ENCODE data around the gene KLF5.
A peak's percentile ranks its signal among the peaks of the same experiment; 100 is the strongest.

KLF5 gene

DNA sequence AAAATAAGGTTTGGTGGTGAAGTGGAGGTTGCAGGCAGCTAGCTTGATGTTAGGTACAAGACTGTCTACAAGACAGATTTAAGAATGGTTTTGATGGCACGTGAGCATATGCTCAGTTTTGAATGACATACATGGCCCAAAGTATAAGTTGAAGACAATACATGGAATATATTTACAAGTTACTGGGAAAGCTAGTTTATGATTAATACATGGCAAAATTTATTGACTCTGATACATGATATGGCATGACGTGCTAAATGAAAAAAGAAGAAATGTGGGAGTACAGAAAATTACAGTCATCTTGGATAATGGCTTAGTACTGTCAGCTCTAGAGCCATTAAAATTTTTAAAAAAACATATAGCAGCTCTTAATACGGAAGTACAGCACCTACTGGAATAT is 4.4 kb downstream of the KLF5 start:
- TF ChIP-seq, protein P1, sequence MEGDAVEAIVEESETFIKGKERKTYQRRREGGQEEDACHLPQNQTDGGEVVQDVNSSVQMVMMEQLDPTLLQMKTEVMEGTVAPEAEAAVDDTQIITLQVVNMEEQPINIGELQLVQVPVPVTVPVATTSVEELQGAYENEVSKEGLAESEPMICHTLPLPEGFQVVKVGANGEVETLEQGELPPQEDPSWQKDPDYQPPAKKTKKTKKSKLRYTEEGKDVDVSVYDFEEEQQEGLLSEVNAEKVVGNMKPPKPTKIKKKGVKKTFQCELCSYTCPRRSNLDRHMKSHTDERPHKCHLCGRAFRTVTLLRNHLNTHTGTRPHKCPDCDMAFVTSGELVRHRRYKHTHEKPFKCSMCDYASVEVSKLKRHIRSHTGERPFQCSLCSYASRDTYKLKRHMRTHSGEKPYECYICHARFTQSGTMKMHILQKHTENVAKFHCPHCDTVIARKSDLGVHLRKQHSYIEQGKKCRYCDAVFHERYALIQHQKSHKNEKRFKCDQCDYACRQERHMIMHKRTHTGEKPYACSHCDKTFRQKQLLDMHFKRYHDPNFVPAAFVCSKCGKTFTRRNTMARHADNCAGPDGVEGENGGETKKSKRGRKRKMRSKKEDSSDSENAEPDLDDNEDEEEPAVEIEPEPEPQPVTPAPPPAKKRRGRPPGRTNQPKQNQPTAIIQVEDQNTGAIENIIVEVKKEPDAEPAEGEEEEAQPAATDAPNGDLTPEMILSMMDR (conservative IDR thresholded peaks at IDR 0.05; ENCODE audit: low read depth), result no peak
- CTCF ChIA-PET, result interaction anchor here (0.6 to 0.9 kb wide), 2 partner anchors 133 to 402 kb away, joined by 3 read pairs; no protein-coding TSS in a partner anchor
- DNase-seq (ENCODE audit: low spot score), result no peak
- POLR2A ChIA-PET (ENCODE audit: low non-redundant PET), result interaction anchor here (0.6 kb wide), 1 partner anchor 299 kb away, joined by 3 read pairs; no protein-coding TSS in a partner anchor
- no peak overlapping the region for H3K27ac ChIP-seq

DNA sequence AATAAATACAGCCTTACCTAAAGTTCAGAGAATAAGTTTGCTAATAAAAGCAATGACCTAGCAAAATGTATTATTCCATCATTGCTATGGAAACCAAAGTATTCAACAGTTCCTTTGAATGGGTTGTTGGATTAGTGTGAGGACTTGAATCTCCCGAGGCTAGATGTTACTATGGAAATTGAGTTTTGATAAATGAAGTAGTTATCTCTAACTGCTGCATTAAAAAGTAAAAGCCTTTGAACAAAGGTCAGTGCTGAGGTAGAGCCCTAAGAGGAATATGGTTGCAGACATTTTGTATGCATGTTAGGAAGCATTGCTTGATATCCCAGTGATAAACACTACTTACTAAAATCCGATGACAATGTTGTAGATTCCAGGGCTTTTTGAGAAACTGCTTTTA is 6.2 kb downstream of the KLF5 start:
- TF ChIP-seq, protein P1 (conservative IDR thresholded peaks at IDR 0.05; ENCODE audit: low read depth), result no peak
- ChIA-PET CTCF (no interaction called here), POLR2A (ENCODE audit: low non-redundant PET) (no interaction called here)
- H3K27ac ChIP-seq, result no peak overlapping the region
- no peak for DNase-seq (ENCODE audit: low spot score)

DNA sequence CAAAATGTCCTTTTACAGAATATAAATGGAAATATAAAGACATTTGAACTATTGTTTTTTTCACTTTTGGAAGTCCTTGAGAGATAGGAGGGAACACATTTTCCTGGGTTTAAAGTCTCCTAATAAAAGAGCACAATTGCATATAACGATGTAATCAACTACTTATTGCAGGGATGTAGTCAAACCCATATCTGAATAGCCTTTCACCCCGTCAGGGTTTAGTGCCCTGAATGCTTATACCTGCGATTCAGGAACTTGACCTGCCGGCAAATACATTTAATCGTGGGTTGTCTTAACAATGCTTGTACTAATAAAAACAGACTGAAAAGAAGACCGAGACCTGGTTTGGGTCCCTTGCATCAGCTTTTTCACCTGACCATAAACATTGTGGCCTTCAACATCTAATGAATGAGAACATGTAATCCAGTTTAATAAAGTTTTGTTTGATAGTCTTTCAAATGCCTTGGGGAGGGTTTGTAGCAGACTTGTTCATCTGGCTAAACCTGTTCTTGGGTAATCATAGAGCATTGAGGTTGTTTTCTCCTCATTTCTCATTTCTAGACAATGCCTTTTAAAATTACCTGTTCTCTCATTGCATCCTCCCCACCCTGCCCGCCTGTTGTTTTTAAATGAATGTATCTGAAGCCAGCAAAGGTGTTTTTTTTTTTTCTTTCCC is 7.0 kb downstream of the KLF5 start:
- TF ChIP-seq, protein P1 (conservative IDR thresholded peaks at IDR 0.05; ENCODE audit: low read depth), result no peak
- CTCF ChIA-PET, result no interaction called here
- no peak overlapping the region for H3K27ac ChIP-seq
- DNase-seq (ENCODE audit: low spot score), result peak; percentile 44
- POLR2A ChIA-PET (ENCODE audit: low non-redundant PET), result interaction anchor here (0.6 to 0.7 kb wide), 3 partner anchors 44 to 358 kb away, joined by 3 to 6 read pairs (median 4); no protein-coding TSS in a partner anchor

DNA sequence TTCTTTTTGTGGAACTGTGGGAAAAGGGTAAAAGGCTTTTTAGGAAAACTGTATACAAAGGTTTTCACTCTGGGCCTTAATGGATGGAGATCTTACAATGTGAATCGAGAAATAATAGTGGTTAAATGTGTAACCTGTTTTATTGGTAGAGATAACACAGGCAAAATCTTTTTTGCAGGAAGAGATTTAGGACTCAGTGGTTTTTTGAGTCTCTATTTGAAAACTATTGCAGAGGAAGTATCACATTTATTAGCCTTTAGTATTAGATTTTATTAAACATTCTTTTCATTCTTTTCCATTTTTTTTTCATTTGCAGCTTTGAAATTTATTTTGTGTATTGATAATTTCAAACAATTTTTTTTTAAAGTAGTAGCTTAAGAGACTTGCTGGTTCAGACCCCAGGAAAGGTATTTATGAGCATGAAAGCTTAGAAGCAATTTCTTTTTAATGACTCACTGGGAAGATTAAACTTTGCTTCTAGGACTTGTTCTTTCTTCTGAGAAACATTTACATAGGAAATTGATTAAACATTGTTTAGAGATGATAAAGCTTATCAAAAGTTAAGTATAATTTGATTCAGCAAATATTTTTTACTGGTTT is 10.5 kb downstream of the KLF5 start:
- peak overlapping the region; percentile 65 for H3K27ac ChIP-seq
- CTCF ChIA-PET, result interaction anchor here (0.6 to 0.8 kb wide), 4 partner anchors 9 to 418 kb away, joined by 3 to 5 read pairs (median 4); no protein-coding TSS in a partner anchor
- POLR2A ChIA-PET (ENCODE audit: low non-redundant PET), result no interaction called here
- TF ChIP-seq, protein P1 (conservative IDR thresholded peaks at IDR 0.05; ENCODE audit: low read depth), result no peak
- DNase-seq (ENCODE audit: low spot score), result no peak

DNA sequence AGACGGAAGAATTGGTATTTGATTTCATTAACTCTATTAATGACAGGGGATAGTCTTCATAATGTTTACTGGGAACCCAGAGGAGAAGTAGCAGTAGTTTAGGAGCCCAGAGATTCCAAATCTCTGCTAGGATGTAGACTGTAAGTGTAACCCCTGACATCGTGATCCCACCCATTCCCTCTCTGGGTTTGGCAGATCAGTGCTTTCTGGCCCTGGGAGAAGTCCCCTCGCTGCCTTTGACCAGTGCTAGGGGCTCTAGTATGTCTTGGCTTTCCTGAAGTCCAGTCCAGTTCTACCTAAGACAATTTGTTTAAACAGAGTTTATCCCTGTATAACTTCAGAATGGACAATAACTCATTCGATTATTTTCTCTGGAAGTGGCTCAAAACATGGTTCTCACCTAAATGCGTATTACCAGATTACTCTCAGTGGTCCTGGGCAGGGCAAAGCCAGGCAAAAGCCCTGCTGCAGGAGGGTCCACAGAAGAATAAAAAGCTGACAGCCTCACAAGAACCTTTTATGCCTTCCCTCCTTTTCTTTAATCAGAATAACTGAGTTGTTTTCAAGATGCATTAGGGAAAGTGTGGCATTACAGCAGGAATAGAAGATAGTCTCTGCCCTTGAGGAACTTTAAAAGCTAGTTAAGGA is 11.8 kb downstream of the KLF5 start:
- ChIA-PET CTCF (interaction anchor here (0.6 kb wide), 2 partner anchors 12 to 716 kb away, joined by 3 to 4 read pairs; no protein-coding TSS in a partner anchor), POLR2A (ENCODE audit: low non-redundant PET) (no interaction called here)
- TF ChIP-seq, protein P1 (conservative IDR thresholded peaks at IDR 0.05; ENCODE audit: low read depth), result no peak
- no peak overlapping the region for H3K27ac ChIP-seq
- DNase-seq (ENCODE audit: low spot score), result no peak

DNA sequence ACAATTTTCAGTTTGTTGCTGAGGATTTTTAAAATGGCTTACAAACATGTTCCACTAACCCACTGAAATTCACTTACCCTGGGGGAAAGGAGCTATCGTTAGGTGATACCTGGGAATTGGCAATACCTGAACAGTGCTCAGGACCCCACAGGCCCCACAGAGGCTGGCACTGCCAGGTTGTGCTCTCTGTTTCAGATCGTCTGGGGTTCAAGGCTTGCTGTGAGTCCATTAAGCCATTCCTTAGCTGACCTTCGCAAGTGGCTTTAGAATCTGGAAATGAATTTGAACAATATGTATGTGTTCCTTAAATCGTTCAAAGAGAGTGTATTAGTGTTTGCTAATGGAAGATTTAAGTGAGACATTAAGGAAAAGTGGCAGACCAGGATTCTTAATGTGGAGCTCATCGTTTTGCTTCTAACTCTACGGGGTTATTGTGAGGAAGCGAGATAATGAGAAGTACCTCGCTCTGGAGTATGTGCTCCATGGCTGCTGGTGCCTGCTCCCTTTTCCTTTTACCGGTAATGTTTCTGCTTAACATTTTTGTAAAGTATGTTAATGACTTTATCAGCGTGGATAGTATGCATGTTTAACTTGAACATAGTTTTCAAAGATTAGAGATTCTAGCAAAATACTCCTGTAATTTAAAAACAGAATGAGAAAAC is 13.6 kb downstream of the KLF5 start:
- POLR2A ChIA-PET (ENCODE audit: low non-redundant PET), result no interaction called here
- CTCF ChIA-PET, result interaction anchor here (0.5 to 0.6 kb wide), 2 partner anchors 150 to 472 kb away, joined by 3 read pairs; no protein-coding TSS in a partner anchor
- TF ChIP-seq, protein P1 (conservative IDR thresholded peaks at IDR 0.05; ENCODE audit: low read depth), result no peak
- DNase-seq (ENCODE audit: low spot score), result no peak
- H3K27ac ChIP-seq, result peak overlapping the region; percentile 60

Data from RWPE1 (cell line).